Hepatocyte (in vitro differentiated cells): ENCODE data around the gene RBM28. TPM values are rescaled to one million over a fixed set of nuclear protein-coding genes. Genes with fewer than 3 reads are reported as not detected.

Source experiments
- DNase-seq: peaks from one replicate; pipeline ENCODE4 v3.0.0-alpha.2; 2016; ENCODE audit warnings: low spot score
- H2AFZ ChIP-seq: fragments of 200-600 bp; sonication (generic); 2 replicates; pipeline ENCODE4 v1.6.0; 2016; ENCODE audit warnings: antibody characterized with exemption, mild to moderate bottlenecking
- H3K27ac ChIP-seq: fragments of 200-600 bp; sonication (generic); 2 replicates; pipeline ENCODE4 v1.5.1; 2016; ENCODE audit warnings: mild to moderate bottlenecking
- H3K27me3 ChIP-seq: fragments of 200-600 bp; sonication (generic); 2 replicates; pipeline ENCODE4 v1.6.1; 2016
- H3K36me3 ChIP-seq: fragments of 200-600 bp; sonication (generic); replicated peaks from 2 replicates; pipeline ENCODE4 v1.5.1; 2016; ENCODE audit warnings: low read depth; ENCODE audit not compliant: insufficient read depth
- H3K4me1 ChIP-seq: fragments of 200-600 bp; sonication (generic); 2 replicates; pipeline ENCODE4 v1.5.1; 2016; ENCODE audit warnings: mild to moderate bottlenecking, moderate library complexity; ENCODE audit not compliant: insufficient read depth
- H3K4me2 ChIP-seq: fragments of 200-600 bp; sonication (generic); 2 replicates; pipeline ENCODE4 v1.6.0; 2016
- H3K4me3 ChIP-seq: fragments of 200-600 bp; sonication (generic); 2 replicates; pipeline ENCODE4 v1.5.1; 2016; ENCODE audit warnings: mild to moderate bottlenecking
- H3K79me2 ChIP-seq: fragments of 200-600 bp; sonication (generic); 2 replicates; pipeline ENCODE4 v1.6.0; 2017; ENCODE audit warnings: mild to moderate bottlenecking
- H3K9me2 ChIP-seq: fragments of 200-600 bp; sonication (generic); replicated peaks from 2 replicates; pipeline ENCODE4 v1.6.0; 2017; ENCODE audit warnings: mild to moderate bottlenecking; ENCODE audit not compliant: insufficient read depth
- H3K9me3 ChIP-seq: fragments of 200-600 bp; sonication (generic); 2 replicates; pipeline ENCODE4 v1.5.1; 2016; ENCODE audit warnings: low read depth, mild to moderate bottlenecking
- H4K20me1 ChIP-seq: fragments of 200-600 bp; sonication (generic); 2 replicates; pipeline ENCODE4 v1.6.0; 2016; ENCODE audit warnings: mild to moderate bottlenecking; ENCODE audit not compliant: insufficient read depth, poor library complexity, severe bottlenecking
- CTCF ChIP-seq: fragments of 200-600 bp; sonication (generic); IDR thresholded peaks from 2 replicates; pipeline ENCODE4 v1.5.1; 2016; ENCODE audit warnings: antibody characterized with exemption, mild to moderate bottlenecking; ENCODE audit not compliant: poor library complexity
- EZH2 ChIP-seq: fragments of 200-600 bp; sonication (generic); IDR thresholded peaks from 2 replicates; pipeline ENCODE4 v1.6.1; 2016; ENCODE audit warnings: antibody characterized with exemption, mild to moderate bottlenecking, borderline replicate concordance
- EZH2phosphoT487 ChIP-seq: fragments of 200-600 bp; sonication (generic); IDR thresholded peaks from one replicate; pipeline ENCODE4 v1.6.1; 2018; ENCODE audit warnings: antibody characterized with exemption, mild to moderate bottlenecking, low read depth, moderate library complexity; ENCODE audit not compliant: unreplicated experiment, severe bottlenecking
- WGBS: methylation state at CpG from one replicate; pipeline ENCODE4 v1.1.6; 2016; ENCODE audit warnings: low lambda C conversion rate; ENCODE audit errors: missing lambda C conversion rate; 5-methylcytosine and 5-hydroxymethylcytosine counted together
- polyA plus RNA-seq: library from polyadenylated mRNA; unstranded; fragments of >200 nt; fragmentation: Nextera tagmentation; extraction: Ambion mirVana; gene quantifications from 2 replicates; pipeline ENCODE4 v1.2.1, GENCODE V29; 2016
- total RNA-seq: library from RNA; depleted of rRNA; stranded (reverse); fragments of >200 nt; gene quantifications from 2 replicates; pipeline ENCODE4 v1.2.3, GENCODE V29; 2014

Gene RBM28
- total and polyA plus RNA-seq, 2 experiments from 2014 or later = 19.3 to 26.4 TPM

DNA sequence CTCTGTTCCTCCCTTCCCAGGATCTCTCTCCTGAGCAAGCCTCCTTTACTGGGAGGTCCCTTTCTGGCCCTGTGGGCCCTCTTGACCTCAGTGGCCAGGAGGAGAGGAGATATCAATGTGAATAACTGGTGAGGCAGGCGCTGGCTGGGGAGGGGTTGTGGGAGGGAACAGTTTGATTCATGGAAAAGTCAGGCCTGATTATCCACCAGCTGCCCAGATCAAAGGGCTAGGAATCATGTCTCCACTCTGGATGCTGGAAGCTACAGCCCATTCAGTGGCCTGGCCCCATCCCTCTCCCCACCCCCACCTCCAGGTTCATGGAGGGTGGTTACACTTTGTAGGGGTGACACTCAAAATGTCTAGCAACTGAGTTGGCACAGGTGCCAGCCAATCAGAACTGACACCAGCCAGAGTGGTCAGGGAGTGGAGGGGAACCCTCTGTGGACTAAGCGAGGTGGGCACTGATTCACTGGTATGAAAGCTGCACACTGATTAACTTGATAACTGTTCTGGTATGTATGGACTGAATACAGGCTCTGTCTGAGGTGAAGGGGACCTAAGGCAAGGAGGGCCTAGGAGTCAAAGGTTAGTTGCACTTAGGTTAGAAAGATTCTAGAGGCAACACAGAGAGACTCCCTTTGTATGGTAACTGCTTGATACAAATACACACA, 13.0 kb upstream of the RBM28 start:
- no peak for DNase-seq
- Histone ChIP-seq H3K27me3 (peaks cover 42% of the 10 kb centered on the region), H3K4me1 (peaks cover 13% of the 10 kb centered on the region), H3K9me3 (no peaks in the 10 kb centered on the region), H3K4me2 (no peak overlapping the region), H4K20me1 (no peaks in the 10 kb centered on the region), H3K79me2 (no peaks in the 10 kb centered on the region), H3K27ac (no peak overlapping the region), H2AFZ (no peak overlapping the region), H3K4me3 (no peak overlapping the region), H3K36me3 (no peaks in the 10 kb centered on the region), H3K9me2 (no peaks in the 10 kb centered on the region)
- TF ChIP-seq CTCF (no peak), EZH2phosphoT487 (no peak), EZH2 (no peak)
- WGBS = 54% methylated on average over 2 of the region's 2 CpGs

- DNase-seq = no peak
- no peak overlapping the region for H2AFZ ChIP-seq
Observed at GRCh38 chr7:128353610-128354009, 9.9 kb upstream of the RBM28 start.

GRCh38 chr7:128353189-128353588, 9.5 kb upstream of the RBM28 start:
- Histone ChIP-seq H3K27ac (no peak overlapping the region), H3K9me2 (no peaks in the 10 kb centered on the region), H3K36me3 (no peaks in the 10 kb centered on the region), H2AFZ (no peak overlapping the region), H3K4me3 (no peak overlapping the region), H3K4me2 (no peak overlapping the region), H3K27me3 (peaks cover 51% of the 10 kb centered on the region), H3K9me3 (no peaks in the 10 kb centered on the region), H3K79me2 (no peaks in the 10 kb centered on the region), H4K20me1 (no peaks in the 10 kb centered on the region), H3K4me1 (no peaks in the 10 kb centered on the region)
- TF ChIP-seq CTCF = no peak
- no peak for TF ChIP-seq EZH2phosphoT487
- TF ChIP-seq EZH2 = no peak
- no peak for DNase-seq
- 76% methylated on average over 3 of the region's 3 CpGs for WGBS

More at GRCh38 chr7:128353610-128354009, 9.9 kb upstream of the RBM28 start:
- no peaks in the 10 kb centered on the region for H3K9me2 ChIP-seq
- no peak overlapping the region for H3K27ac ChIP-seq
- H3K4me1 ChIP-seq = no peaks in the 10 kb centered on the region
- H3K36me3 ChIP-seq = no peaks in the 10 kb centered on the region
- H3K79me2 ChIP-seq = no peaks in the 10 kb centered on the region
- H3K9me3 ChIP-seq = no peaks in the 10 kb centered on the region
- no peaks in the 10 kb centered on the region for H4K20me1 ChIP-seq
- peaks cover 51% of the 10 kb centered on the region for H3K27me3 ChIP-seq
- no peak overlapping the region for H3K4me2 ChIP-seq
- no peak for TF ChIP-seq EZH2
- TF ChIP-seq CTCF = no peak
- TF ChIP-seq EZH2phosphoT487 = no peak
- 96% methylated on average over 1 of the region's 1 CpG for WGBS
- H3K4me3 ChIP-seq = no peak overlapping the region
